Measurements from ENCODE around the gene KAT7.
A peak's percentile ranks its signal among the peaks of the same experiment; 100 is the strongest.

The KAT7 gene

DNA sequence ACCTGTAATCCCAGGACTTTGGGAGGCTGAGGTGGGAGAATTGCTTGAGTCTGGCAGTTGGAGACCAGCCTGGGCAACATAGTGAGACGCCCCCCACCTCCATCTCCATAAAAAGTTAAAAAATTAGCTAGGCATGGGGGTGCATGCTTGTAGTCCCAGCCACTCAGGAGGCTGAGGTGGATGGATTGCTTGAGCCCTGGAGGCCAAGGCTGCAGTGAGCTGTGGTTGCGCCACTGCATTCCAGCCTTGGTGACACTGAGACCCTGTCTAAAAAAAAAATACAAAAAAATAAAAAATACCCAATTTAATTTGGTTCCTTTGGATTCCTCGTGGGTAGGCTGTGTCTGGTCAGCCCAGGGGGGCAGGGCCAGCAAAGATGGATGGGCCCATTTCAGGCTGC lies 85.4 kb downstream of the KAT7 start:
- DNase-seq: no peak

DNA sequence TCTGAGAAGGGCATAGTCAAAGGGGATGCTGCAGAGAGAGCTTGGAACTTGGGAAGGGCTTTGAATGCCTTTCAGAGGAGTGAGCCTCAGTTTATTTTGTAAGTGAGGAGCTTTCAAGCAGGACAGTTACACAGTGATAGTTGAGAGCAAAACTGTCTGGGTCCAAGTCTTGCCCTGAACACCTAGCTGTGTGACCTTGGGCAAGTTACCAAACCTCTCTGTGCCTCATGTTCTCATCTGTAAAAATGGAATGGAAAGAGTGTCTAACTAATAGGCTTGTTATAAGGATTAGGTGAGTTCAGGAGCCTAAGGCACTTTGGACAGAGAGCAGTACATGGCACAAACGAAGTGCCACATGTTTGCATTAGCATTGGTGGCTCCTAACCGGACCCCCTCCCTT lies 86.4 kb downstream of the KAT7 start:
- no peak for DNase-seq

DNA sequence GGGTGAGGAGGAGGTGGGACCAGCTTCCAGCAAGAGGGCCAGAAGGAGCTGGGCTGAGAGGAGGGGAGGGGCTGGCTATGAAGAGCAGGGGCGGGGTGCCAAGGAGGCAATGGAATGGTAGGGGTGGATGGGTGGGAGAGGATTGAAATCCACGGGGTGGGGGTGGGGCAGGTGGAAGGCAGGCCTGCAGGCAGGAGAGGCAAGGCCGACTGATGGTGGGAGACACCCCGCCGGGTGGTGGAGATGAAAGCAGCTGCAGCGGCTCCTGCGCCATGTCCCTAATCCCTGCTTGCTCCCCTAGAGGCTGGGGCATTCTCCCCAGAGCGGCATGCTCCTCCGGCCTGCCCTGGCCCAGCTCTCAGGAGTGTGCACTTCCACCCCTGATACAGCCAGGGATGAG lies 87.2 kb downstream of the KAT7 start:
- DNase-seq: no peak

DNA sequence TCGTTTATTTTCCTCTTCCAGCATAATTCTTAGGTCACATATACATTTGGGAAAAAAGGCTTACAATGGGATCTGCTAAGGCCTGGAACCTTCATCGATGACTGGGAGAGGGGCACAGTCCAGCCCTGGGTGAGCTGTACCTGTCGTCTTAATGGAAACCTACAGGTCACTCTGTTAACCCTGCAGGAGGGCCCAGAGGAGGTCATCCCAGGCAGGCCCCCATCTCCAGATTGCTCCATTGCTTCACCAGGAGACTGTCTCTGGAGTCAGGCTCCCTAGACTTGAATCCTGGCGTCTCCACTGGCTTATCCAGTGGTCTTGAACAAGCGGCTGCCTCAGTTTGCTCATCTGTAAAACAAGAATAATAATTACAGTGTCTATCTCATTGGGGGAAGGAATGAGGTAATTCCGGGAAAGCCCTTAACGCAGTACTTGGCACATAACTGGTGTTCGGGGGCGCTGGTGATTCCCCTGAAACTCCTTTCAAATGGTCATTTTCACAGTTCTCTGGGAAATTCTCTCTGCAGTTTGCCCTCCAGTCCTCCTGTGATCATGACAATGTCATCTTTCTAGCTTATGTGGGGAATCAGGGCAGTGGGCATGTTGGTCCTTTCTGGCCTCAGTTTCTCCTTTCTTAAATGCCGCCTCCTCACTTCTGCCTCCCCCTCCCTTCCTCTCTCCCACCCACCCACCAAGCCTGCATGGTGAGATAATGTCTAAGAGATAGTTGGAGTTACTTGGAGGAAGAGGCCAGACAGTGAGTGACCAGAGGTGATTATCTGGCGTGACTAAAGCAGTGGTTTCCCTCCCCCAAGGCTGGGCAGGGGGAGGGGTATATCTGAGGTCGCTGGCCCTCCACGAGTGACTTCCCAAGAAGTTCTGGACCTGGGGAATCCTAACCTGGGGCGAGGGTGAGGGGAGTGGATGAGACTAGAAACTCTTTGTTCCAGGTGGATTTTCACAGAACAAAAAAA lies 90.7 kb downstream of the KAT7 start:
- no peak for DNase-seq

DNA sequence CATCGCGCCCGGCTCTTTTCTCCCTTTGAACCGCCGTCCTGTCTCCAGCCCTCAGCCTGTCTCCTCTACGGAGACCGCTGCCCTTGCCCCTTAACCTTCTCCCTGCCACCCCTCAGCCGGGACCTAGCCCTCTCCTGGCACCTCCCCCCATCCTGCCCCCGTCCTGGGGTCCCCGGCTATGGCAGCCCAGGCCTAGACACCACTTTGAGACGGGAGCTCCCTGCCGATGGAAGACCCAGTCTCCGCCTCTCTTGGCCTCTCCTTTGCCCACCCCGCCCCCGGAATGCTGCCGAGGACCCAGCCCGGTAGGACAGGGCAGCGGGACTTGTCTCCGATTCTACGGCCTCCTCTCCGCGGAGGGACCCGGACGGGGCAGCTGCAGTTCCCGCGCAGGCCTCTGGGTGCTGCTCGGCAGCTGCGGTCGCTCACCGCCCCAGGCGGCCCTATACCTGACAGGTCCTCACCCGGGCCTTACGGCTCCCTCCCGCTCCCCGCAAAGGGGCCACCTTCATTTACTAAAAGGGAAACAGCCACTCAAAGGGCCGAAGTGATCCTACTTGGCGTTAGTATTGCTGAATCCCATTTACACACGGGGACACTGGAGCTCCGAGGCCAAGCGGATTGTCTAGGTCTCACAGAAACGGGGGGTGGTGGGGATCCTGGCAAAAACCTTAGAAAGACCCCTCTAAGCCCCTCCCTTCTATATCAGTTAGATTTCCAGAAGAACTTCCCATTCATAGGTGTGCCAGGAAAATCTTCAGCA lies 92.0 kb downstream of the KAT7 start:
- DNase-seq: peak; percentile 78

DNA sequence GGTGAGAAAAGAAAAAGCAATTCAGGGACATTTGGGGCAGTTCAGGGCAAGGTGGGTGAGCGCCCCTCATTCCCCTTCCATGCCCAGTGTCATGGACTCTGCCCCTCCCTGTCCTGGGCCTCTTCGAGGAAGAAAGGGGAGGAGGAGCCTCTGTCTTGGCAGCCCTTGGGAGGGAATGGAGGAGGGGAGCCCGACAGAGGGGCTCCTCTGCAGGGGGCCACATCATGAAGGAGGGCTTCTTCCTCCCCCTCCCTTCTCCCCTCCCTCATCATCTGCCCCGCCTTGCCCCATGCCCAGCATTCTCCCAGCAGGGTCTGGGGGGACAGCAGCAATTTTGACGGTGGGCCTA lies 92.5 kb downstream of the KAT7 start:
- DNase-seq: no peak

DNA sequence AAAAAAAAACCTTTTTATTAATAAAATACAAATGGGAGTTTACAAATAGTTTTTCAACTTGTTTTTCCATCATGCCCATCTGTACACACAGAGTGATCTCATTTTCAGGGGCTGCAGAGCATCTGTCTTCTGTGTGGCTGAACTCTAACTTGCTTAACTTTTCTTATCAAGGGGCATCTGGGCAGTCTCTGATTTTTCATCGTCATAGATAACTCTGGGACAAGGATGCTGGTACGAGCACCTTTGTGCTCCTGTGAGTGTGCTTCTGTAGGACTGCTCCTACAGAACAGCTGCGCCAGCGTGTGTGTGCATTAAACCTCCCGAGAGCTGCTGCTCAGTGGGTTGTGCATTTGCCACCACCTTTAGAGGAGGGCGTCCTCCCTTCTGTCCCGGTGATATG lies 94.0 kb downstream of the KAT7 start:
- DNase-seq: no peak
